NCI-H2196 treated with DMSO at 0.1 percent for 48 hours (cell line): Measurements from ENCODE around the gene ERICH3.

ENCODE experiments used
- DNase-seq: peaks from one replicate; lab custom pipeline; 2025; ENCODE audit not compliant: unreplicated experiment; lab: John Stamatoyannopoulos, UW

The ERICH3 gene

DNA sequence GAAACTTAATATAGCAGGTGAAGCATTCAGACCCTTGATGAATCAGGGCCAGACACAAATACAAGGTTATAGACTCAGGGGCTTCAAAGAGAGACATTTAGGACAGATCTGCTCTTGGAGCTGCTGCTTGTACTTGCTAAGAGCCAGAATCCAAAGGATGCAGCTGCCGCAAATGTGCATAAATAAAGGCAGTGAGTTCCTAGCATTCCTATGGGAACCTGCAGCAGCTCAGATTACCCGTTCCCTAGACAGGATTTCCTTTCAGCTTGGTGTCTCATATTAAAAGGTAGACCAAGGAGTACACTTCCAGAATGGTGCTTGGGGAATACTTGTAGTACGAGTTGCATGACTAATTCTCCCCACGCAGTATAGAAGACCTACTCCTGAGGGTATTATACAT, 151.4 kb downstream of the ERICH3 start:
- no peak for DNase-seq
